ENCODE results near the gene SRGAP2.
"Not testable (repeated sequence)": the region's sequence is repeated elsewhere in the genome, so short reads cannot be mapped to it uniquely, and the experiment has no call there.

SRGAP2 gene

DNA sequence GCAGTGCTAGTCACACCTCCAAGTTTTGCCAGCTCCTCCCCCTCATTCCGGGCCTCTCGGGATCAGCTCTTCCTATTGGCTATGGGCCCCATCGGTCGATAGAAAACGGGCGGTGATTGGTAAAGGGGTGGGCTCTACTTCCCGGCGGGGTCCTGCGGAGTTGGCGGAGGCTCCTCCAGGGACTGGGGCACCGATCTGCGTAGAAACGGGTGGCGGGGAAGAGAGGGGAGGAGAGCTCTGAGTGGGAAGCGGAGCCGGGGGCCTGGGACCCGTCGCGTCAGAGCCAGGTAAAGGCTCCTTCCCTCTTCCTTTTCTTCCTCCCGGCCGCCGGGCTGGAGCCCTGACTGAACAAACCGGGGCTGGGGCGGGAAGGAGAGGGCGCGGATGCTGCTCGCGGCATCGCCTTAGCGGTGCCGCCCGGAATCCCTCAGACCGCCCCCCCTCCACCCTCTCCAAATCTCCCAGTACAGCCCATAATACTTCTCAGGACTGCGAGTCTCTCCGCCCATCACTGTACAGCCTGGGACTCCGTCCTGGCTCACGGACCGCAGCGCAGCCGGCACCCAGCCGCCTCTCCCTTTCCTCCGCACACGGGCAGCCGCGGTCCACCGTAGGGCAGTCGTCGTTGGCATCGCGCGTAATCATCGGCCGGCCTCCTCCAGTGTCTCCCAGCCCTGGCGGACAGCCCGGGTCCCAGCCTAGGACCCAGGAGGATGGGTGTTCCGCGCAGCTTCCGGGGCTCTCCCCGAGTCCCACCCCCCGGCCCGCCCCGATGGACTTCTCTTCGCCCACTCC lies at the start of gene SRGAP2:
SRGAP2 (plus strand) TSS at position 178 of the 795 bp plus-strand sequence. CDS start 2,430 bp downstream, outside the sequence.
- DNase-seq = peak; percentile 54 to 61

DNA sequence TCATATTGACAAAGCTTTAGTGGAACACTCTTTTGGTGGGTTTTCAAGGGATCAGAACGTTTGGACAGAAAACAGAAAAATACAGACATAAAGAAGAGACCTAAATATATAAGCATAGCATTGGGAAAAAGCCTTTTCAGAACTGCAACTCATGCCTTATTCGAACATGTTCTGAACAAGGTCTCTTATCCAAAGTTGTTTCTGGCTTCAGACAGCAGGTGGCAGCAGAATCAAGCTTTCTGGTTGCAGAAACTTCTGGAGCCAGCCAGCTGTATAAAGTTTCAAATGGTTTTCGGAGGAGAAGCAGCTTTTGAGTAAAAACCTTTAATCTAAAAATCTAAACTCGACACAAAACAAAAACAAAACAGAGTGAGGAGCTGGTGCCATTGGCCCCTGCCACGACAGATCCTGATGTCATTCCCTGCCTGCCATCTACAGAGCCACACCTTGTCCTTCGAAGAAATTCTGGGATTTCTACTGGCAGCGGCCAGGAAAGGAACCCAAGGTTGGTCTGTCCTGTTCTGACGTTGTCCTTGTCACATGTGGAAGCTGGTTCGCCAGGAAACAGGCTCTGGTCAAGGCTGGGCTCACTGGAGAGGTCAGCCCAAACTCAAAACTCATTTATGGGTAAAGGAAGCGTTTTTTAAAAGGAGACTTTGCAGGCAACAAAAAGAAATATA lies 35.9 kb upstream of the SRGAP2 start:
- DNase-seq = not testable (repeated sequence)

DNA sequence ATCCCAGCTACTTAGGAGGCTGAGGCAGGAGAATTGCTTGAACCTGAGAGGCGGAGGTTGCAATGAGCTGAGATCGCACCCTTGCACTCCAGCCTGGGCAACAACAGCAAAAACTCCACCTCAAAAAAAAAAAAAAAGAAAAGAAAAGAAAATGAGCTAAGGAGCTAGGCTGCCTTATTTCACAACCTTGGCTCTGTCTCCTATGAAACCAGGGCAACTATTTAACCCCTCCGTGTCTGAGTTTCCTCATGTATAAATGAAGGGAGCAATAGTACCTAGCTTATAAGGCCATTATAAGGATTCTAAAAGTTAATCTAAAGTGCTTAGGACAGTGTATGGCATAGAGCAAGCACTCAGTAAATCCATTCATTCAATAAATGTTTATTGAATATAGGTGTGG lies 33.5 kb upstream of the SRGAP2 start:
- DNase-seq = not testable (repeated sequence)

DNA sequence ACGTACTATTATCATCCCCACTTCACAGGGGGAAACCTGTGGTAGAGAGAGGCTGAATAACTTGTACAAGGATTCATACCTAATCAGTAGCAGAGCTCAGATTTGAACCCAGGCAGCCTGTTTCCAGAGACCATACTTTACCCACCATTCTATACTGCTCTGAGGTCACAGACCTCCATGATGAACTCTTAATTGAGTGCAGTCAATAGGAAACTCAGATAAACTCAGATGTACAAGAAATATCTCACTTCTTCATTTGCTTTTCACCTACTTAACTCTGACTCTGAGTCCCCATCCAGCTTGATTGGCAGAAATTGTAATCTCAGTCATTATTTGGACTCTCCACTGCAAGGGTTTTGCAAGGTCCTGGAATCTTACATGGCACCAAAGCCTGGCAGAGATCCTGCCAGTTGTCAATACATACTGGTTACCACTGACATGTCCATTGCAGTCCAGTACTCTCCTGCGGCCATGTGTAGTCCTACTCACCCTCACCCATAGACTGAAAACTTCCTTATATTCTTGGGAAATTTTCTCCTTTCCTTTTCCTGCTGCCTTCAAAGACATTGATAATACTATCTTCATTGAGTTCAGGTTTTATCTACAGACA lies 30.1 kb upstream of the SRGAP2 start:
- not testable (repeated sequence) for DNase-seq

DNA sequence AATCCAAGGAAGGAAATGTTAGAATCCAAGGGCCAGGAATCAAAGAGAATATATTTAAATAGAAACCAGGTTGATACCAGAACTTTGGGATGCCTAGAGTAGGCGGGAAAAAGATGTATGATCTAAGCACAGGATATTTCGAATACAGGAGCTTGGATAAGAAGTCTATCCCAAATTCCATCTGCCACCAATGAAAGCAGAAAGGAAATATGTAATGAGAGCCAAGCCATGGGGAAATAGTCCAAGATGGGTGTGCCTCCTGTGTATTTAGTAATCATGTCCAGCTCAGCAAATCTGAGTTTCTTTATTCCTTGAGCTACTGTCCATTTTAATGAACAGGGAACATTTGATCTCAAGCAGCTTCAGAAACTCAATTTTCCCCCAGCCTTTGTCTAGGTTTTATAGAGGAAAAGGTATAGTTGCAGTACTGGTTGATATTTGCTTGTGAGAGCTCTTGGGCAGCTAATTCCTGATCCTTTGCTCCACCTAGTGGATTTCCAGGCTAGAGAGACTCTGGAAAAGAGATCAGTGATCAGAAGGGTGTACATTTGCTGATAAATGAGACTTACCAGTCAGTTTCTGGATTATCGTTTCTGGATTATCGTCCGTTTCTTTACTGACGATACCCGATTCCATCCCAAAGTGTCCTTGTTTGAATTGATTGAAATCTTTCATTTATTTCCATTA lies 29.0 kb upstream of the SRGAP2 start:
- DNase-seq = not testable (repeated sequence)

DNA sequence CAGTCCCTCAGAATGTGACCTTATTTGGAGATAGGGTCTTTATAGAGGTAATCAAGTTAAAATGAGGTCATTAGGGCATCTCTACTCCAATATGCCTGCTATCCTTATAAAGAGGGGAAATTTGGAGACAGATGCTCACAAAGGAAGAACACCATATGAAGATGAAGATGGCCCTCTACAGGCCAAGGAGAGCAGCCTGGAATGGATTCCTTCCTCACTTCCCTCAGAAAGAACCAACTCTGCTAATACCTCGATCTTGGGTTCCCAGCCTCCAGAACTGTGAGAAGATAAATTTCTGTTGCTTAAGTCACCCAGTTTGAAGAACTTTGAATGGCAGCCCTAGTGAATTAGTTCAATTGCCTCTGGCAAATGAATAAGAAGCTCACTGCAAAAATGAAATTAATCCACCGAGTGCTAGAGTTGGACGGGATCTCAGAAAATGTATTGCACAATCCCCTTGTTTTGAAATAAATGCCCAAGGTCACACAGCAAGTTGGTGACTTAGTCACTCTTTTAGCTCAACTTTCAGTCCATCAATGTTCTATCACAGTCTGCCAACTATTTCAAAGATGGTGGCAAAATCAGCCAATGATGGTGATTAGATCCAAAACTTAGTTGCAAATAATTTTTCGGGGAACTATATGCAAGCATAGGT lies 27.8 kb upstream of the SRGAP2 start:
- not testable (repeated sequence) for DNase-seq

DNA sequence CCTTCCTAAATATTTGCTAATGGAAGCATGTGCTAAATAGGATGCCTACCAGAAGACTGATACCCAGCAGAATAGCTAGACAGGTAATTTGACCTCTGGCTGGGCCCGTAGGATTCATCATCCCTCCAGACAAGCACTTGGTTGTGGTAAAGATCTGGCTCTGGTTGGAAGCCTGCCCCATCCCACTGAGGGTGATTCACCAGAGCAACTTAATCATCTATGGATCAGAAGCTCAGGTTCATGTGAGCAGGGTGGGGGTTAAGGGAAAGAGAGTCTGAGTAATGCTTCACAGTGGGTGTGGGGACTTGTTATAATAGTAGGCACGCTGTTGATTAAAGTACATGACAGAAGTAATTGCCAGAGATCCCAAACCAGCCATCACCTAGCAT lies 27.2 kb upstream of the SRGAP2 start:
- DNase-seq = peak; percentile 3 to 17

DNA sequence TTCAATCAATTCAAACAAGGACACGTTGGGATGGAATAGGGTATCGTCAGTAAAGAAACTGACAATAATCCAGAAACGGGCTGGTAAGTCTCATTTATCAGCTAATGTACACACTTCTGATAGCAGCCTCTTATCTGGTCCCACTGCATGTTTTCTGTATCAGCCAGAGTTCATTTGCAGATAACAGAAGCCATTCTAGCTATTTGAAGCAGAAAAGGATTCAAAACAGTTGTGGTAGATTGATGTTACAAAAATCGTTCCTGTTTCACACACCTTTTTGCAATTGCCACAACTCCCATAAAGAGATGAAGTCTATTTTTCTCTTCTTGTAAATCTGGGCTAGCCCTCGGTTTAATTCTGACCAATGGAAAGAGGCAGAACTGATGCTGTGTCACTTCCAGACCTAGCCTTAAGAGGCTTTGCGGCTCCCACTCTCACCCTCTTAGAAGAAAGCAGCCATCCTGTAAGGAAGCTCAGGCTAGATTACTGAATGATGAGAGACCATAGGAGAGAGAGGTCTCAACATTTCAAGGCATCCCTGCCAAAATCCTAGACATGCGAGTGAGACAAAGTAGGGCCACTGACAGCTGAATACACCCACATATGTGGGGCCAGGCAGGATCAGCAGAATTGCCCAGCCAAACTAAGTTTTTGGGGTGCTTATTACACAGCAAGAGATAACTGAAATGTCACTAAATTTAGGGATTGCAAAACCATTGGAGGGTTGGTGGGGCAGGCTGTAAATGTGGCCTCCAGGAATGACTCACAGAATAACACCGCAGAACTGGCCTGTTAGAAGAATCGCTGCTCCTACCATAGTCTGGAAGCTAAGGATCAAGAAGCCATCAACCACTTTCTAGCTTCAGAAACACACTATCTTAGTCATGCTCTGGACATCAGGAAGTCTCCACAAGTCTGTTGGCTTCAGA lies 25.0 kb upstream of the SRGAP2 start:
- not testable (repeated sequence) for DNase-seq

DNA sequence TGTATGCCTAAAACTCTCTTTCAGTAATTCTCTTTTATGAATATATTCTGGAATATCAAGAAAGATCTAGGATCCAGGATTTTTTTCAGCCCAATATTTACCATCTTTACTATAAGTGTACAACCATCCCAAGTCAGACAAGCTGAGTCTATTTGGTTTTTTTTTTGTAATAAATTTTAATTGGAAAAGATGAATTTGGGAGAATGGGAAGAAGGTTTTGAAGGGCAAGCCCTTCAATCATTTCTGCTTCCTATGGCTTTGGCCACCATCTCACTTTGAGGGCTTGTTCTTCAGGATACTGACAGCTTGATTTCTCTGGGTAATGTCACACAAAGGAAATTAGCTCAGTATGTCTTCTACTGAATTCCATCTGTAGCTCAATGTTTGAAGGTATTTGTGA lies 23.7 kb upstream of the SRGAP2 start:
- DNase-seq = not testable (repeated sequence)

DNA sequence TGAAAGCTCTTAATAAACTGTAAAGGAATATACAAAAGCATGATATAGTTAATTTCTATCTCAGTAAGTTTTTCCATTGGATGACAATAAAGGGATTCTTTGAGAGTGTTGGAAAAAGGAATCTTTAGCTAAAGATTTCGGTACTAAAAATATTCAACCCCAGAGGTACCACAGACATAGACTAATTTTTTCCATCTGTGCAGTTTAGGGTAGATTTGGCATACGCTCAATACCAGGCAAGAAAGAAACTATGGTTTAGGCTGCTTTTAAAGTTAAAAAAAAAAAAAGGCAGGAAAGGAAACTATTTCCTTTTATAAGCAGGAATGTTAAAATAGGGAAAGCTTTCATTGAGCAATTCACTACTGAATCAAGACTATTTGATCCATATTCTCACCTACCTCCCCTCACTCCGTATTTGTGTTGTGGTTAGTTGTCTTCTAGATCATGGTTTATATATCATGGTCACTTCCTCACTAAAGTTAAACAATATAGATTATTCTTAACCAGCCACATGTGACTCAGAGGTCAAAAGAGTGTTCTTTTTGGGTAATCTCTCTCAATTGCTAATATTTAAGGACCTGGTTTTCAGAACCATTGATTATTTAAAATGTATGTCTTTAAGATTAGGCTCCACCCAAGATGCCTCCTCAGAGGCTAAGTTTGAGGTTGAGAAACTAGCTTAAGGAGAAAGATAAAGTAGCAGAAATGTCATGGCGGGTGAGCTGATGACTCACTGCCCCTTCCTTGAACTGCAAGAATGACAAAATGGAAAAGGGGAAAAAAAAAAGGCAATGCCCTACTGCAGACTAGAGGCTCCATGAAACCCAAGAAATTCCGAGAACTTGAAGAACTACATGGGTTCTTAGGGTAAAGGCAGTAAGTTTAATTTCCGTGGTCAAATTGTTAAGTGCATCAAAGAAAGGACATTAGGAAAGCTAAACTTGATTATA lies 20.7 kb upstream of the SRGAP2 start:
- not testable (repeated sequence) for DNase-seq

DNA sequence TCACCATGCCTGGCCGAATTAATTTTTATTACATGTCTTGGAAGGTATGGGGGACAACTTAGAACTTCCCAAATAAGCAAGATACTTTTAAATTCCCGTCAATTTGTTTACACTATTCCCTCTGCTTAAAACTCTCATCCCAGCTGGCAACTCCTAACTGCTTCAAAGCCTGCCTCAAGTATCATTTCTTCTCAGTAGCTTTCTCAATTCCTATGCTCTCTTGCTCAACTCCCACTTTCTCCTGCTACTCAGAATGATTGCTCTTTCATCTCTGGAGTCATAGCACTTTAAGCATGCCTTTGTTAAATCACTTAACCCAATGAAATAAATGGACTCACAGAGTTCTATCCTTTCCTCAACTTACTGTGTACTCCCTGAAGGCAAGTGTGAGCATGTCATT lies 19.6 kb upstream of the SRGAP2 start:
- not testable (repeated sequence) for DNase-seq

DNA sequence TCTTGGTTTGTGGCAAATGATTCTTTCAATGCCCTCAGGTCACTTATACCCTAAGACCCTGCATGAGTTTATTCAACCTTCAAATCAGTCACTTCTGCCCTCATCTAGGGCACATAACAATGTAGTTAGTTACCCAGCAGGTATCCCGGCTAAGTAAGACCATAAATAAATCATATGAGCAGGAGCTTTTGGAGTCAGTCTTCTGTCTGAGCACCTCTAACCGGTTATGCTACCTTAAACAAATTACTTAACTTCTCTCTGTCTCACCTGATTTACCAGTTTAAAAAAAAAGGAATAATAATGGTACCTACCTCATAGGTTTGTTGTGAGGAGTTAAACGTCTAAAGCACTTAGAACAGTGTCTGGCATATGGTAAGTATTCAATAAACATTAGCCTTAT lies 17.6 kb upstream of the SRGAP2 start:
- DNase-seq = not testable (repeated sequence)

DNA sequence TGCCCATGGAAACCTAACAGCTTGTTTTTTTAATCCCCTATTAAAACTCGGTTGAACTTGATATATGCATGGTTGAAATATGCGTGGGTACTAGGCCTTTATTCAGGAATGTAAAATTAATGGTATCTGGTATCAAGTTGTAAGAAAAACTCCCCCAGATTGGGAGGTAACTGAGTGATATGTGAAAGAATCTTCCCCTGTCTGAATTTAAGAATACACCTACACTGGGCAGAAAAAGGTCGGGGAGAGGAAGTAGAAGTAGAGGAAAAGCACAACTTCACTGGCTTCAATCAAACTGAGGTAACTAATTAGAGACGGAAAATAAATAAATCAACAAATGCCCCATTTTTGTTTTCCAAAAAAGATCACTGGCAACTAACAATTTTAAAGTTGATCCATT lies 16.5 kb upstream of the SRGAP2 start:
- DNase-seq = not testable (repeated sequence)

DNA sequence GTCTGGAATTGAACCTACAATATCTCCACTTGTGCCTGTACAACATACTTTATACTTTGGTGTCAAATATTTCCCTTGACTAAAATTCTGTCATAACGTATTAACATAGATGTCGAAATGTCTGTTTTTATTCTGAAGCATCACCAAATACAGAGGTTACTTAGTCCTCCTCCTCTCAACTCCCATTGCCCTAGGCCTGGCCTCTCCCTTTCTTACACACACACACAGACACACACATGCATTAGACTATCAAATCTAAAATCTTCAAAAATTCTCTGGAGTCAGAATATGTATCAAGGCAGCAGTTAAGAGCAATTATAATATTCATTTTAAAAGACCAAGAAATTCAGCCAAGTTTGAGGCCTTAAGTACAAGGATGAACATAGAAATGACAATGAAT lies 8.2 kb upstream of the SRGAP2 start:
- DNase-seq = not testable (repeated sequence)

DNA sequence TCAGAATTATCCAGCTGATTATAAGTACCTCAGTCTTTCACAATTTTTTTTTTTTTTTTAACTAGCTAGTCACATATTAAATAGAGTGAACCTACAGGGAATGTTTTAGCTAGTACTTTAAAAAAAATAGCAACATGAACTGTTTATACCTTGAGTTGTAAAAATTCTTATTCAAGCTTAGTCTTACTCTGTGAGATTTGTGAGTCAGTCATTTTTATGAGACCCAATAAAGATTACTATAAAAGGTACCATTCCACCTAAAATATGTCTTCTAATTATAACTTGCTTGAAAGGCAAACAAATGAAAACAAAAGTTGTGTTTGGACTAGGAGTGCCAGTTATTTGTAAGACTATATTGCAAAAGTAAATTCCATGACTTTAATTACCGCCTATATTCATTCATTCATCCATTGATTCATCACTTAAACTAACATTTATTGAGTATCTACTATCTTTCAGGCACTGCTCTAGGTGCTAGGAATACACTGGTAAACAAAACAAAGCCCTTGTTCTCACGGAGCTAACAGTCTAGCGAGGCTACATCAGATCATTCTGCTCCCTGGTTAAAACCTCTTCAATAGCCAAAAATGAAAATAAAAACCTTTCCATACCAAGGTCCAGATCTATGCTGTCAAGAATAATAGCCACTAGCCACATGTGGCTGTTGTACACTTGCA lies 6.5 kb upstream of the SRGAP2 start:
- not testable (repeated sequence) for DNase-seq

DNA sequence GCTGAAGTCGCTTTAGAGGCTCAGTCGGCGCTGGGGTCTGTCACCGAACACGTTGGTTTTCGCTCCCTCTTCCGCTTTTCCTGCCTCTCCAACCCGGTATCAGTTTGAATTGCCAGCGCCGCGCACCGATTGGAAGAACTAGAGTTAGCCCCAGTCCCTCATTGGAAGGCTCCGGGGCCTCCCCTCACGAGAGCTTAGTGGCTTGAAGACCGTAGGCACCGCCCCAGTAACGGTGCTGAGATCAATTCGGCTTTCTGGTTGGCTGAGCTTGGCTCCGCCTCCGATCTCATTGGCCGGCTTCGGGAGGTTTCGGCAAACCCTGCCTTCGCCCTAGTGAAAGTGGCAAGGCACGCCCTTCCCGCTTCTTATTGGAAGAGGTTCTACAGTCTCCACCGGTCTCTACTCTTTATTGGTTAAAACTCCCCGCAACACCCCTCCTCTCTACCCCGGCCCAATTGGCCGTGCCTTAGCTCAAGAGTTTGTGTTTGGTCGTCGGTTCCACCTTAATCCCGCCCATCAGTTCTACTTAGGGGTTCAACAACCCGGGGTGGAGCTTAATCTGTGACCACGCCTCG lies 465 bp upstream of the SRGAP2 start, which contains the start of gene FAM72A:
FAM72A (minus strand) TSS at position 51 of the 575 bp plus-strand sequence. CDS start 814 bp downstream, outside the sequence.
- DNase-seq = peak; percentile 92 to 96

DNA sequence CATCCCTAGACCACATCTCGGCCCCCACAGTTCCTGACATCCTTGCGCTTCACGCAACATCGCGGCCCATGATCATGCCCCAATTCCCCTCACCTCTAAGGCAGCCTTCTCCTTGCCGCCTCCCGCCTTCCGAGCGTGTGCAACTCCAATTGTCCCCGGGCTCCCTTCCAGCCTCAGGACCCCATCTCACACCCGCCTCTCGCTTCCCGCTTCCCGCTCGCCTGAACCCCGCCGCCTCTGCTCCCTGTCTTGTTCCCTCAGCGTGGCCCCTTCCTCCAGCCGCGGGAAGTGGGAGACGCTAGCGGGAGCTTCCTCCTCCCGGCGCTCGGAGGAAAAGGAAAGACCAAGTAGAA lies 794 bp downstream of the SRGAP2 start:
- peak in 1 of 2 donors; percentile 2 for DNase-seq

DNA sequence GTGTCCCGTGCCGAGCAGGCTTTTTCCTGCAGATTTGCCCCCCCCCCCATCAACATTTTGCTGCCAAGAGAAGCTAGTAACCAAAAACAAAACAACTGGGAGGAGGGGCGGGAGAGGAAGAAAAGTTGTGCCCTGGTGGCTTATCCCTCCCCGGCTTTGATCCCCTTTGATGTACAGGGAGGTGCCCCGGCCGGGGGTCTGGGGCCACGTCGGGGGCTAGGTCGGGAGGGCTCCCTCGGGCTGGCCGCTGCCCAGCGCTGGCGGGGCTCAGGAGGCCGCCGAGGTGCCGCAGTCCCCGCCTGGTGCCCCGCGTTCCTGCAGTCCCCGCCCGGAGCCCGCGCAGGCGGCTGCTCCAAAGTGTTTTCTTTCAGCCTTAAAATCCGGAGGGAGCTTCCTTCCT lies 1.5 kb downstream of the SRGAP2 start:
- DNase-seq = peak in 1 of 2 donors; percentile 5

DNA sequence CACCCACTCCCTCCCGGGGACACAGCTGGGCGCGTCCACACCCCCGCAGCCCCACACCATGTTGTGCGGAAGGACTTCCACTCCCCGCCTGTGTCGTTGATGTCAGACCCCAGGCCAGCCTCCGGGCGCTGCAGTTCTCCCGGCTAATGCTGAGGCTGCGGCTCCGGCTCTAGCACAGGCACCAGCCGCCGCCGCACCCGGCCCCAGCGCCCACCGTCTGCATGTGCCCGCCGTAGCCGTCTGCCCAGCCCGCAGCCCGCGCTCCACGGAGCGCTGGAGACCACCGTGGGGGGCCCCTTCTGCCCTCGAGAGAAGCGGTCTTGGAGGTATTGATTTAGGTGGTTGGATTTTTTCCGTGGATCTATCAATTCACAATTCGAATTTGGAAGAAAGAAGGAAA lies 2.2 kb downstream of the SRGAP2 start:
- peak in 1 of 2 donors; percentile 14 for DNase-seq

Data from stimulated activated CD4-positive, alpha-beta T cell treated with anti-CD3 and anti-CD28 coated beads, Interleukin-2, amount 100 ng/mL, for 24 hours (primary cell).